Mucosa of descending colon (tissue), 3 donors: ENCODE results near the gene PID1. TPM values are rescaled to one million over a fixed set of nuclear protein-coding genes. Genes with fewer than 3 reads are reported as not detected.
A peak's percentile ranks its signal among the peaks of the same experiment; 100 is the strongest.

Experiments used
- ATAC-seq: fragments of 200-7000 bp; cut with Tn5 transposase; one replicate; pipeline ENCODE4 v1.9.1; 2020; ENCODE audit warnings: mild to moderate bottlenecking, moderate library complexity
- DNase-seq, 3 donors: peaks; one replicate each; pipeline ENCODE4 v3.0.0-alpha.2; 2020
- H3K36me3 ChIP-seq: fragments of 200-600 bp; one replicate; pipeline ENCODE4 v1.8.0; 2021; ENCODE audit warnings: low read depth, mild to moderate bottlenecking
- H3K4me1 ChIP-seq: fragments of 200-600 bp; one replicate; pipeline ENCODE4 v1.8.0; 2021; ENCODE audit warnings: low read depth, mild to moderate bottlenecking
- H3K4me3 ChIP-seq: fragments of 200-600 bp; one replicate; pipeline ENCODE4 v1.8.0; 2021; ENCODE audit warnings: mild to moderate bottlenecking
- H3K9me3 ChIP-seq: fragments of 200-600 bp; one replicate; pipeline ENCODE4 v1.8.0; 2021; ENCODE audit warnings: mild to moderate bottlenecking
- CTCF ChIP-seq: fragments of 200-600 bp; IDR thresholded peaks from one replicate; pipeline ENCODE4 v1.8.0; 2022; ENCODE audit warnings: antibody characterized with exemption, mild to moderate bottlenecking
- intact Hi-C, 2 donors: fragments of 100-400 bp; cut with DNase I in 1 of 2; cut with micrococcal nuclease in 1 of 2; formaldehyde crosslinking; loops; one replicate each; pipeline versions ENCODE4 v1.11.0 to v1.11.1; 2022; cut with DNase I, micrococcal nuclease
- total RNA-seq, 3 donors: library from RNA; stranded (reverse); fragmentation: NEBNext Ultra II Directional in 2 of 3; extraction: Animal tissue kit (Norgen Biotek cat#: 25700) in 2 of 3; gene quantifications; one replicate each; pipeline versions ENCODE4 v1.2.1 to v1.2.4, GENCODE V29; 2021 to 2023
- donor health status: DM: no; HTN: no; CAD: no; lungs with moderate emphysema.
- donor health status: DM: no; HTN: no; CAD: no.
- donor health status: DM: no; HTN: yes; CAD: no.

The PID1 gene
- total RNA-seq, 3 donors from 2014 or later, result 49.3 to 60.8 (median 52.5) TPM

- no peak for TF ChIP-seq CTCF
- peaks cover 16% of the 10 kb centered on the region for H3K9me3 ChIP-seq
- no peak for ATAC-seq
- no peak overlapping the region for H3K4me3 ChIP-seq
- no peaks in the 10 kb centered on the region for H3K36me3 ChIP-seq
- DNase-seq, result no peak
- H3K4me1 ChIP-seq, result no peaks in the 10 kb centered on the region
- intact Hi-C loops, result no loop called here
Observed at GRCh38 chr2:229240984-229241491, 30.0 kb downstream of the PID1 start.

- ATAC-seq, result no peak
- Histone ChIP-seq H3K9me3 (peaks cover 16% of the 10 kb centered on the region), H3K36me3 (no peaks in the 10 kb centered on the region), H3K4me3 (no peak overlapping the region), H3K4me1 (no peaks in the 10 kb centered on the region)
- TF ChIP-seq CTCF, result no peak
- intact Hi-C loops, result no loop called here
- DNase-seq, result no peak
Observed at GRCh38 chr2:229239021-229239420, 32.1 kb downstream of the PID1 start.

- intact Hi-C loops, result no loop called here
- ATAC-seq (no peak), DNase-seq (no peak)
- H3K4me3 ChIP-seq, result no peak overlapping the region
- no peaks in the 10 kb centered on the region for H3K4me1 ChIP-seq
- H3K36me3 ChIP-seq, result no peaks in the 10 kb centered on the region
- peaks cover 16% of the 10 kb centered on the region for H3K9me3 ChIP-seq
- TF ChIP-seq CTCF, result no peak
Observed at GRCh38 chr2:229237270-229237669, 33.8 kb downstream of the PID1 start.

GRCh38 chr2:229235131-229235914 lies 35.8 kb downstream of the PID1 start:
- ATAC-seq (no peak), DNase-seq (peak in 1 of 3 donors; percentile 10)
- intact Hi-C loops, result no loop called here
- peaks cover 2% of the 10 kb centered on the region for H3K9me3 ChIP-seq
- no peak overlapping the region for H3K4me3 ChIP-seq
- no peaks in the 10 kb centered on the region for H3K36me3 ChIP-seq
- no peak for TF ChIP-seq CTCF
- H3K4me1 ChIP-seq, result no peaks in the 10 kb centered on the region

GRCh38 chr2:229231885-229232284 lies 39.2 kb downstream of the PID1 start:
- DNase-seq, result no peak
- intact Hi-C loops, result no loop called here
- H3K9me3 ChIP-seq, result no peaks in the 10 kb centered on the region
- TF ChIP-seq CTCF, result no peak
- no peak overlapping the region for H3K4me3 ChIP-seq
- no peaks in the 10 kb centered on the region for H3K36me3 ChIP-seq
- ATAC-seq, result no peak
- H3K4me1 ChIP-seq, result no peaks in the 10 kb centered on the region
